Neural cell (in vitro differentiated cells): ENCODE data around the gene PLCH1.

Source experiments
- CTCF ChIP-seq: fragments of 450-650 bp; IDR thresholded peaks from 2 replicates; pipeline ENCODE4 v1.5.1; 2014; ENCODE audit warnings: antibody characterized with exemption, mild to moderate bottlenecking, moderate library complexity; ENCODE audit not compliant: poor library complexity, severe bottlenecking
- EP300 ChIP-seq: fragments of 450-650 bp; conservative IDR thresholded peaks from 2 replicates; pipeline ENCODE4 v1.6.1; 2014; ENCODE audit warnings: antibody characterized with exemption, mild to moderate bottlenecking, moderate library complexity; ENCODE audit not compliant: poor library complexity, severe bottlenecking
- EZH2 ChIP-seq: fragments of 200-600, 300-800 bp; shearing (Covaris generic), sonication (generic); IDR thresholded peaks from 2 replicates; pipeline ENCODE4 v1.6.1; 2014; ENCODE audit warnings: antibody characterized with exemption, low read length, borderline replicate concordance, mild to moderate bottlenecking; ENCODE audit not compliant: insufficient read depth, poor library complexity, severe bottlenecking
- POLR2AphosphoS5 ChIP-seq: IDR thresholded peaks from 2 replicates; pipeline ENCODE4 v1.6.1; 2012
- RAD21 ChIP-seq: fragments of 450-650 bp; conservative IDR thresholded peaks from 2 replicates; pipeline ENCODE4 v1.6.1; 2014; ENCODE audit warnings: antibody characterized with exemption, mild to moderate bottlenecking, moderate library complexity
- REST ChIP-seq: IDR thresholded peaks from 2 replicates; pipeline ENCODE4 v1.6.1; 2012; ENCODE audit warnings: borderline replicate concordance
- SMC3 ChIP-seq: fragments of 450-650 bp; conservative IDR thresholded peaks from 2 replicates; pipeline ENCODE4 v1.6.1; 2014; ENCODE audit warnings: antibody characterized with exemption, mild to moderate bottlenecking, moderate library complexity; ENCODE audit not compliant: poor library complexity
- TAF1 ChIP-seq: IDR thresholded peaks from 2 replicates; pipeline ENCODE4 v1.6.1; 2012; ENCODE audit warnings: low read depth

DNA sequence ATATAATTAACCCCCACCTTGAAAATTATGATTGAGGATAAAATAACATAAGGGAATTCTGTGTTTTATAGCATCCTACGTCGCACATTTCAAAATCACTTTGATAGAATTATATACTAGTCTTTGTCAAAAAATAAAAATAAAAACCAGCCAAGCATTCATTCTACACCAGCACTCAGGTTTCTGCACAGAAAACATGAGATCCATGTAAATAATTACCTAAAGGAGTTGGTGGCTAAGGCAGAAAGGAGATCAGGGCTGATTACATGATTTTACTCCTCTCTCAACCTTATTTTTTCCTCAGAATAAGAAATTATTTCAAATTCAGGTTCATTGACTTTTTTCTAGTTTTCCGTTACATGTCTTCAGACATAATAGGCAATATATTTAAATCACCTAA is 194.5 kb downstream of the PLCH1 start:
- TF ChIP-seq CTCF (no peak), REST (no peak), TAF1 (no peak), POLR2AphosphoS5 (no peak), EP300 (no peak), SMC3 (no peak), RAD21 (no peak), EZH2 (no peak)
